Activated naive CD4-positive, alpha-beta T cell (primary cell): Measurements from ENCODE around the gene GRIN2B.

ENCODE experiments used
- DNase-seq, 4 experiments: peaks; one replicate each; lab custom pipeline; 2025; lab: John Stamatoyannopoulos, UW

Gene GRIN2B

GRCh38 chr12:13981296-13981962, at the start of gene GRIN2B:
Gene GRIN2B (minus strand): TSS chr12:13981602. CDS start chr12:13866208, 115,394 bp downstream.
- no peak for DNase-seq

DNA sequence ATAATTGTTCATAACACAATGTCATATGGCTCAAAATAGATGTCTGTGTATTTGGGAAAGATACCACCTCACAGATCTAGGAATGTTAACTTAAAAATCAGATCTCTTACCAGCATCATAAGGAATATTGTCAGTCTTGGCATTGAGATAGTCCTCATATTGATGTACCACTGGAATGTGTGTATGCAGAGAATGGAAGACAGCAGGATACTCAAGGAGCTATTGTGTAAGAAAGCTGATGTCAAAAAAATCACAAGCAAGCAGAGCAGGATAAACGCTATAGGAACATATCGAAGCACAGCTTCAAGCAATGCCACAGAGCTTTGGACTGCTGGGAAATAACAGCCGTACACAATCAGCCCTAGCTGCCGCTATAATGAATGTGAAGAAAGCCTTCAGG, 45.1 kb upstream of the GRIN2B start:
- DNase-seq: no peak

GRCh38 chr12:14024591-14024990, 43.2 kb upstream of the GRIN2B start:
- no peak for DNase-seq

DNA sequence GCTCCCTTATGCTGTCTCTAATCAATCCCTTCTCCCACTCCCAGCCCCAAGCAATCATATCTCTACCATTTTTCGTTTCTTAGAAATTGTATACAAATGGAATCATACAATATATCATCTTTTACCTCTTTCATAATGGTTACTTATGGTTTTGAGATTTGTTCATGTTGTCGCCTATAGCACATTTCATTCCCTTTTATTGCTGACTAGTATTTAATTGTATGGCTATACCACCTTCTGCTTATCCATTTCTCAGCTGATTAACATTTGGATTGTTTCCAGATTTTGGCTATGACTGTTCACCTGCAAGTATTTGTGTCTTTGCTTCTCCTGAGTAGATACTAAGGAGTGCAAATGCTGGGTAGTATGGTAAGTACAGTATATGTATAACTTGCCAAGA, 36.7 kb upstream of the GRIN2B start:
- no peak for DNase-seq

DNA sequence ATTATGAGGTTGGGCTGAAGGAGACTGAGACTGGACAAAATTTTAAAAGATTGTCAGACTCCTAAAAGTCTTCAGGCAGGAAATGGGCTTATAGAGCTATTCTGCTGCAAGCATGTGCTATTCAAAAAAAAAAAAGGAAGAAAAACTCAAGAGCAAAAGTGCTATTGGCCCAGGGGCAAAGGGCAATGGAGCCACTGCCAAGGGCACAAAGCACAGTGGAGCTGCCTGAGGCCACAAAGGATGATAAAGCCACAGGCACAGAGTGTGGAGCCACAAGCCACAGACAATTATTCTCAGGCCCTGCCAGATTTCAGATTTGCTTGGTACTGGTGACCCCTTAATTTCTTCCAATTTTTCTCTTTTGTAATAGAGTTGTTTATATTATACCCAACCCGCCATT, 29.6 kb upstream of the GRIN2B start:
- DNase-seq: no peak

- DNase-seq: no peak
Observed at GRCh38 chr12:14007639-14008038, 26.2 kb upstream of the GRIN2B start.

DNA sequence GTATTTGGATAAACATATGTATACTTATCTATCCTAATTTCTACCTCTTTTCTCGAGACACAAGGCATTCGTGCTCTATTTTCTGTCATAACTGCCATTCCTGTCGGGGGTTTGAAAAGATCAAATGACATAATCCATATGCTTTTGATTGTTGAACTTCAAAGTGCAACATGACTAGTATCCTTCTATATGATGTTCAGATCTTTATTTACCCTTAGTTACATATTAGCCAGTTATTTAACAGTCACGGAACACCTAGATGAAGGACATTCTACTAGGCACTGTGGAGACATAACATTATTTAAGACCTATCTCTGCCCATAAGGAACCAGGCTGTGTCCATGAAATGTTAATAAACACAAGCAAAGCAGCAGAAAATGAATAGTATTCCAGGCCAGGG, 11.2 kb upstream of the GRIN2B start:
- DNase-seq: no peak

- DNase-seq: no peak
Observed at GRCh38 chr12:13992106-13992505, 10.7 kb upstream of the GRIN2B start.

DNA sequence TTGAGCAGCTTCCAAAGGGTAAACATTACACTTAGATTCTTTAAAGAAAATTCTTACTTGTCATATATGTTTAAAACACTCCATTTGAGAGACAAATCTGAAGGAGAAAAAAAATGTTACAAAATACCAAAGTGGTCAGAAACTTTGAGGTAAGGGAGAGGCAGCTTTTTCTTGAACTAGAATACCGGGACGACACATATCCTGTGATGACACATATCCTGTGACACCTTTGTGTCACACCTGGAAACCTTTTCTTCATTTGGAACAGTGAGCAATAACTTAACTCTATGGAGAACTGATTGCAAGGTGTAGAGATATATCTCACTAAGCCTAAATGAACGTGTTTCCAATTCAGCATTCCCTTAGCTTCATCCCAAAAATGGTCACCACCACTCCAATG, 4.6 kb upstream of the GRIN2B start:
- no peak for DNase-seq

DNA sequence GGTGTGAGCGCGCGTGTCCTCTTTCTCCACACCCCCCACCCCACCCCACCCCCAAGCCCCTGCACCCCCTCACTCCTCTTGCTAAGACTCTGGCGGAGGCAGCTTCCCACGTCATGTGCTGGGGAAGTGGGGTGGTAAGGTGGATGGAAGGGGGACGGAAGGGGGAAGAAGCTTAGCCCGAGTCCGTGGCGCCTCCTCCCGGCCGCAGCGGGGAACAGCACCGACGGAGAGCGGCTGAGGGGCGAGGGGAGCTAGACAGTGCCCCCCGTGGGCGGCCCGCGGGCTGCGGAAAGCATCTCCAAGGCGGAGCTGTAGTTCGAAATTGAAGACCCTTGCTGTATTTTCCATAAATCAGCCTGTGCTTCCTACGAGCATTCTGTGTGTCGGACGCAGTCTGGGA, 588 bp upstream of the GRIN2B start:
- no peak for DNase-seq

GRCh38 chr12:13980538-13981295, 685 bp downstream of the GRIN2B start:
- DNase-seq: no peak

GRCh38 chr12:13979772-13980378, 1.5 kb downstream of the GRIN2B start:
- no peak for DNase-seq

DNA sequence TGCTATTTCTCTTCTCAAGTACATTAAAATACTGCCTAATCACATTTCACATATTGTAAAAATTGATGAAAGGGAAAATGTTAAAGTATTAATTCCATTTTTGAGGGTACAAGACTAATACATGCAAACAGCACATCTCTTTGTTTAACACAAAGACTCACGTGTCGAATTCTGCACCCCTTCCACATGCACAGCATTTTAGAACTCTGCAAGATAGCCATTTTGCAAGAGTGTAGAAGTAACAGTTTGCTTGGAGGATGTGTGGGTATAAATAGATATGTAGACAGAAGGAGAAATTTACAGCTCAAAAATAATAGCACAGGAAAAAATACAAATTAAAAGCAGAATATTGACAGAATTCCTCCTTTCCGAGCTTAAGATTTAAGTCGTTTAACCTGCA, 2.5 kb downstream of the GRIN2B start:
- no peak for DNase-seq

GRCh38 chr12:13976880-13977279, 4.5 kb downstream of the GRIN2B start:
- DNase-seq: no peak

DNA sequence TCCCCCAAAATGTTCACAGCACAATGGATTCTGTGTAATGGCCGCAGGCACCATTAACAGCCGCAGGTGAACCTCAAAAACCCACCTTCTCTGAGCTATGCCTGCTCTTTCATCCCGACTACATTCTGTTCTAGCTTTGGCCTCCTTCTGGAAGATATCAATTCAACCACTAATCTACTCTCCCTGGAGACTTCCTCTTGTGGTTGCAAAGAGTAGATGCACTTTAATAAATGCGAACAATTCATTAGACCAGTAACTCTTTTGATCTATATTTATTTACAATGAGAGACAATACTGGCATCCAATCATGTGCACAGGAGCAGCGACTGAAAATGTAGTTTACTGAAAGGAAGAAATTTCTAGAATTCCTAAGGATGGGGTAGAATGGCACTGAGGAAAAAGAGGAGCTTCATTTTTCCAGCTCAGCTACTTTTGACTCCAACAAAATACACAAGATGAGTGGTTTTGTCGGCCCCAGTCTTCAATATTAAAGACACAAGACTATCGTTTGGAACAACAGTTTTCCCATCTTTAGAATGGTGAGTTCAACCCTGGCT, 5.3 kb downstream of the GRIN2B start:
- no peak for DNase-seq

GRCh38 chr12:13973996-13974395, 7.4 kb downstream of the GRIN2B start:
- DNase-seq: no peak

DNA sequence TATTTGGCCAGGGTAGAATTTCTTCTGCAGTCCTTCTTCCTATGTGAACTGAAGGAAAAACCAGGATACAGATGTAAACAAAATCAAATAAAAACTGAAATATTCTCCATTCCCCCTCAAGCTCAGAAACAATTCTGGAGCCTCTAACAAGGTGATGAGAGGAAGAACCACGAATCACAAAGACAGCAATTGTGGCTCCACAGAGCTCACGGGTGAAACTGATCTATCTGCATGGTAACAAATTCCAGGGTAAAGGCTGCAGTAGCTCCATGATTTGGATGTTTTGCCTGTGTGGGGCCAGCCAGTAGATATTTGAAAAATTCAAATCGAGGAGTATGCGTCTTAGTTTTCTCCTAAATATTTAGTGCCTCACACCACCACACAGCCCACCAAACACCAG, 10.6 kb downstream of the GRIN2B start:
- DNase-seq: no peak

- no peak for DNase-seq
Observed at GRCh38 chr12:13968281-13968680, 13.1 kb downstream of the GRIN2B start.

DNA sequence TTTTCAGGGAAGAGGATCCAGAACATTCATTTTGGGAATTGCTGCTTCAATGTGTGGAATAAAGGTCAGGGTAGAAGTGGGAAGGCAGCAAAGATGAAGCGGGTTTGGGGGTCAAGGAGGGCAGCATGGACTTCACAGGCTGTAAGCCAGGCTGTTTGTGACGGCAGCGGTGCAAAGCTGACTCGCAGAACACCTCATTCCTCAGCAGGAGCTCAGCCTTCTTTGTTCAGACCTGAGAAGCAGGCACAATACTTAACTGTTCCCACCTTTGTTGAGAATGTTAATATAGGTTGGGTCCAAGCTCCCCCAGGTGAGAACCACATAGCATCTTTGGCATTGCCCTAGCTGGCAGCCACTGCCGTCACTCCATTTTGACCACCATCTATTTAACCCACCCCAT, 16.7 kb downstream of the GRIN2B start:
- no peak for DNase-seq

GRCh38 chr12:13962699-13963098, 18.7 kb downstream of the GRIN2B start:
- no peak for DNase-seq

DNA sequence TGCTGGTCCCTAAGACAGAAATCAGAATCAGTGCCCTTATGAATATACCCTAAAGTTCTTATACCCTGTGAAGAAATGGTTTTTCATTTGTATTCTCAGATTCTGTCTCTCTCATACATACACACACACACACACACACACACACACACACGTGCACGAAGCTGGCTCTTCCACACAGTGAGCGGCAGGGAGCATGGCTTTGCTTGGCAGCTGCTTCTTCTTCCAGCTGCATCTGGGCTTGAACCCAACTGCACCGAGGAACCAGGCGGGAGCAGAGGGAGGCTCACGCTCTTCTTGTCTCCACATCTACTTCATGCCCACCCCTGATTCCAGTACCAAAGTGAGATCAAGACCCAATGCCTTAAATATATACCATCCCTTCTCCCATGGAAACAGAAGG, 19.4 kb downstream of the GRIN2B start:
- DNase-seq: no peak

- no peak for DNase-seq
Observed at GRCh38 chr12:13959131-13959723, 22.2 kb downstream of the GRIN2B start.

- DNase-seq: no peak
Observed at GRCh38 chr12:13957576-13957975, 23.8 kb downstream of the GRIN2B start.
